ENCODE results near the gene NIPBL.

NIPBL gene

GRCh38 chr5:36919650-36920049 is 43.1 kb downstream of the NIPBL start:
- H3K9ac ChIP-seq (ENCODE audit: low read length) = no peak overlapping the region
- H3K79me2 ChIP-seq (ENCODE audit: insufficient read depth, low read length) = peaks cover 76% of the 10 kb centered on the region
- H3F3A ChIP-seq (ENCODE audit: insufficient read depth) = no peaks in the 10 kb centered on the region; the same call in 1 of the 2 replicates
- no peak overlapping the region for H3K4me3 ChIP-seq (ENCODE audit: insufficient read depth, low read length, poor library complexity, severe bottlenecking)
- H3K36me3 ChIP-seq (ENCODE audit: low read length) = no peaks in the 10 kb centered on the region
- H3K9me2 ChIP-seq (replicated peaks; ENCODE audit: insufficient read depth, low read length) = no peaks in the 10 kb centered on the region
- no peak overlapping the region for H3K4me2 ChIP-seq (ENCODE audit: low read depth, low read length, poor library complexity, severe bottlenecking)
- no peaks in the 10 kb centered on the region for H3K9me3 ChIP-seq (ENCODE audit: insufficient read depth, low read length)
- peaks cover 49% of the 10 kb centered on the region for H4K20me1 ChIP-seq (ENCODE audit: low read depth, low read length)
- TF ChIP-seq CTCF (IDR thresholded peaks at IDR 0.05; ENCODE audit: insufficient read depth, low read length, poor library complexity, severe bottlenecking) = no peak
- TF ChIP-seq EZH2phosphoT487 (conservative IDR thresholded peaks at IDR 0.05; ENCODE audit: low read length) = no peak
- H3K27me3 ChIP-seq (ENCODE audit: low read length) = no peaks in the 10 kb centered on the region
- no peak overlapping the region for H2AFZ ChIP-seq (ENCODE audit: low read depth, low read length, severe bottlenecking)
- H3K27ac ChIP-seq (ENCODE audit: low read depth, low read length) = no peak overlapping the region

GRCh38 chr5:36928947-36929346 is 52.4 kb downstream of the NIPBL start:
- Histone ChIP-seq H3F3A (ENCODE audit: insufficient read depth) (no peaks in the 10 kb centered on the region), H3K27ac (ENCODE audit: low read depth, low read length) (no peak overlapping the region), H4K20me1 (ENCODE audit: low read depth, low read length) (peaks cover 85% of the 10 kb centered on the region), H3K9me3 (ENCODE audit: insufficient read depth, low read length) (no peaks in the 10 kb centered on the region), H3K4me2 (ENCODE audit: low read depth, low read length, poor library complexity, severe bottlenecking) (no peak overlapping the region), H3K79me2 (ENCODE audit: insufficient read depth, low read length) (peaks cover 98% of the 10 kb centered on the region), H2AFZ (ENCODE audit: low read depth, low read length, severe bottlenecking) (no peak overlapping the region), H3K9me2 (replicated peaks; ENCODE audit: insufficient read depth, low read length) (no peaks in the 10 kb centered on the region), H3K27me3 (ENCODE audit: low read length) (no peaks in the 10 kb centered on the region), H3K36me3 (ENCODE audit: low read length) (no peaks in the 10 kb centered on the region), H3K4me3 (ENCODE audit: insufficient read depth, low read length, poor library complexity, severe bottlenecking) (no peak overlapping the region), H3K9ac (ENCODE audit: low read length) (no peak overlapping the region)
- TF ChIP-seq CTCF (IDR thresholded peaks at IDR 0.05; ENCODE audit: insufficient read depth, low read length, poor library complexity, severe bottlenecking) = no peak
- TF ChIP-seq EZH2phosphoT487 (conservative IDR thresholded peaks at IDR 0.05; ENCODE audit: low read length) = no peak

- no peaks in the 10 kb centered on the region for H3K27me3 ChIP-seq (ENCODE audit: low read length)
- no peak overlapping the region for H3K27ac ChIP-seq (ENCODE audit: low read depth, low read length)
- no peaks in the 10 kb centered on the region for H3K9me3 ChIP-seq (ENCODE audit: insufficient read depth, low read length)
- no peak for TF ChIP-seq EZH2phosphoT487 (conservative IDR thresholded peaks at IDR 0.05; ENCODE audit: low read length)
- TF ChIP-seq CTCF (IDR thresholded peaks at IDR 0.05; ENCODE audit: insufficient read depth, low read length, poor library complexity, severe bottlenecking) = no peak
- no peaks in the 10 kb centered on the region for H3K36me3 ChIP-seq (ENCODE audit: low read length)
- H2AFZ ChIP-seq (ENCODE audit: low read depth, low read length, severe bottlenecking) = no peak overlapping the region
- H3K9ac ChIP-seq (ENCODE audit: low read length) = no peak overlapping the region
- peaks cover 86% of the 10 kb centered on the region for H4K20me1 ChIP-seq (ENCODE audit: low read depth, low read length)
- no peak overlapping the region for H3K4me3 ChIP-seq (ENCODE audit: insufficient read depth, low read length, poor library complexity, severe bottlenecking)
- H3K79me2 ChIP-seq (ENCODE audit: insufficient read depth, low read length) = peaks cover 100% of the 10 kb centered on the region
- H3F3A ChIP-seq (ENCODE audit: insufficient read depth) = no peaks in the 10 kb centered on the region
- H3K4me2 ChIP-seq (ENCODE audit: low read depth, low read length, poor library complexity, severe bottlenecking) = no peak overlapping the region
- H3K9me2 ChIP-seq (replicated peaks; ENCODE audit: insufficient read depth, low read length) = no peaks in the 10 kb centered on the region
These were observed 52.9 kb downstream of the NIPBL start for GRCh38 chr5:36929438-36929837.

Data from SU-DHL-6 (cell line).